Stimulated activated CD4-positive, alpha-beta T cell treated with anti-CD3 and anti-CD28 coated beads, Interleukin-1b, Interleukin-23, amount 100 ng/mL, for 1 hour (primary cell): ENCODE results near the gene NUB1.

ENCODE experiments used
- DNase-seq, 2 donors: peaks; one replicate each; pipeline ENCODE4 v3.0.0-alpha.2; 2020; ENCODE audit warnings: low read depth in 2 of 2

NUB1 gene

DNA sequence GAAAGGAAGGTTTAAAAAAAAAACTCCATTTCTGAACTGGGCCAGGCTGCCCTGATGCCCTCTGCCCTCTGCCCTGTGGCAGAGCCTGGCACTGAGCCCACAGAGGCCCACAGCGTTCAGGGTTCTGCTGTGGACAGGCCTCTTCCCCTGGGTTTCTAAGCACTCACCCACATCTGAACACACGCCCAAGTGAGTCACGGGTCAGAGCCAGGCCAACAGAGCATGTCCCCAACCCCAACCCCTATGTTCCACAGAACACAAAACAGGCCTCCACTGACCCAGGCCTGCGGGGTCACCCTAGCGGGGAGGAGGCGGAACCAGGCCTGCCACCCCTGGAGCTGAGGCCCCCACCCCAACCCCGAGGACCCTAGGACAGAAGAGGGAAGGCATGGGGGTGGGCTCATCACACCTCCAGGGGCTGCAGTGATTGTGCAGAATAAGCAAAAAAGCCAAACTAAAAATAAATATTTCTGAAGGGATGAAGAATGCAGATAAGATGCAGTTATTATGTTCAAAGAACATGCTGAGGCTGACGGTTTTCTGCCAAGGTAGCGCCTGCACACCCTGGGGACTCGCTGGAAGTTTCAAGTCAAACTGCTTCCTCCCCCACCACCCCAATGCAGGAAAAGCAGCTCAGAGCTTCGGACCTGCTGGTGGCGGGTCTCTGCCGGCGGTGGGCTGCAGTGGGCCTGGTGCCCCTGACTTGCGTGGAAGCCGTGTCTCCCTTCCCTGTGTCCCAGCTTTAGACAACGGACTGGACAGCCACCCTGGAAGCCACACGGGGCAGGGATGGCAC, 62.8 kb downstream of the NUB1 start:
- no peak for DNase-seq

DNA sequence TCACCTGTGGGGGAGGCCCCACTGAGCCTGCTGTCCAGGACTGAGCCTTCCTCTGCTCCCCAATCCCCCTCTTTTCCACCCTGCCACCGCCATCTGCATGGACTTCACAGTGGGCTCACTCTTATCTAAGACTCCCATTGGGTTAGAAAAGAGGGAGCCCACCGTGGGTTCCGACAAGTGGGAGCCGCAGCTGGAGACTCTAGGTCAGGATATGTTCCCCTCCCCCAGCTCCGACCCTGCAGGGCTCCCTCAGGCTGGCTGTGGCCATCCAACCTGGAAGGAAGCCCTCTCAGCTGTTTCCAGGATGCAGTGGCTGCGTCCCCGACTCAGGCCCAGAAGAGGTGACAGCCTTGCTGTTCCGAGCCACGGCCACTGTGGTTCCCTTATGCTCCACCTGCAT, 63.4 kb downstream of the NUB1 start:
- DNase-seq: no peak

DNA sequence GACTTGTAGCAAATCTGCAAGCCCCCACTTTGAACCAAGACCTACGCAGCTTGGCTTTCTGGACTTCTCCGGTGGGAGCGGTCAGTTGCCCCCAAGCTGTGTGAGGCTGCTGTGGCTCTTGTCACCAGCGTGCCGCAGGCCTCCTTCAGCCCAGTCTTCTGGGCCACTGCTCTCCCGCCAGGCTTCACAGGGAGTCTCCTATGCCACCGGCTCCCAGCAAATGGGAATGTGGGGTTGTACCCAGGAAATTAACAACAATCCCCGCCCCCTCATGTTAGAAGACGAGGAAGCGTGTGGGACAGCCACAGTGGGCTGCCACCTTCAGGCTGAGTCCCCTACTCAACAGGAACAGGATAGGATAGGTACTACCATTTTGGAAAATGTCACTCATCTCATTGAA, 64.0 kb downstream of the NUB1 start:
- DNase-seq: no peak

DNA sequence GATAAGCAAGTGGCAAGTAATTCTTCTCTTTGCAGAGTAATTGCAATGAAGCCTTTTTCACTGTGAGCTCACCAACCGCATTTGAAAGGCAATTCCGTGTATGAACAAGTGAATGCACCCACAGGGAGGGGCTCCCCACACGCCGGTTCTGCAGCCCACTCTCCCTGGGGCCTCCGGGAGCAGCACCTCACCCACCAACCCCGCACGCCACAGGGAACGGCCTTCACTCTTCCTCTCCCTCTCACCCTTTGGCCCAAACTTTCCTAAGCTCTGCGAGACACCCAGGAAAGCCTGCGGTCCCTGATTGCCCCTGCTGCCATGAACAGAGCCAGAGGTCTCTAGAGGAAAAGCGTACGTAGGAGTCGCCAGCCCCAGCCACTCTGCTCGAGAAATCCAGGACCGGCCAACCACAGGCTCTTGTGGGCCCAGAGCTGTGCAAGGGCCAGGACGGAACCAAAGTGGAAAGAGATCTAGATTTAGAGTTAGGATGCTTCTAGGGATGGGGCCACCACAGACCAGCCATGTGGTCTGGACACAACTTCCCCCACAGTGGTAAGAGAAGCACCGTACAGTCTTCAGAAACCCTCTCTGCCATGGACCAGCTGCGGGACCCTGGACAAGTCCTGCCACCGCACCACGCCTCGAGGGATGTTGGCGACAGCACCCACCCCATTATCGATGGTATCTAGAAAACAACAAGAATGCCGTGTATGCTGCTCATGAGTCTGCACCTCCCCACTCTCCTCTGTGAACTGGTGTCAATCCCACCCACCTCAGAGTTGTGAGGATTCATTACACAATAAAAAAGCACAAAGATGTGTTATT, 64.7 kb downstream of the NUB1 start:
- DNase-seq: no peak

DNA sequence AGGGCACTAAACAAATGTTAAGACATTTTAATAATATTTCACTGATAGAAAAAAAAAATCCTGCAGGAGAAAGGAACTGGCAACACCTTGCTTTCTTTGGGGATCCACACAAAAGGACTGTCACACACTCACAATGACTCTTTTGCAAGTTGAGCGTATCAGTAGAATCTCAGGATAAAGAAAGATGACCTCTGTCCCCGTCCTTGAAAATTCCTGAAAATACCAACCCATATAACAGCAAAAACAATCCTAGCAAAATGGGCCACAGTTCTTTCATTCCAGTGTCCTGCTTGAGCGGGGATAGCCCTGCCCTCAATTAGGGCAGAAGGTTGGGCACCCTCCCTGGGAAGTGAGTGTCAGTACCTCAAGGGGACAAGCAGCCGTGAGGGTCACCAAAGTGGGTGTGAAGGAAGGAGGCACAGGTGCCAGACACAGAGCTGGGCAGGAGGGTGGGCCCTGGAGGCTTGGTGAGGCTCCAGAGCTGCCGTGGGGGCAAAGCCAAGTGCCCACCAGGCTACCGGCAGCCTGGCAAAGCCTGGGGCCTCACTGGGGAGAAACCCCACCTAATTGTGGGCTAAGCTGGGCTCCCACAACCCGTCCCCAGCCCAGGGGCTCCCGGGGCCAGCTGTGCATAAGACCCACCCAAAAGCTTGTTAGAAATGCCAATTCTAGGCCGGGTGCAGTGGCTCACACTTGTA, 65.4 kb downstream of the NUB1 start:
- no peak for DNase-seq

DNA sequence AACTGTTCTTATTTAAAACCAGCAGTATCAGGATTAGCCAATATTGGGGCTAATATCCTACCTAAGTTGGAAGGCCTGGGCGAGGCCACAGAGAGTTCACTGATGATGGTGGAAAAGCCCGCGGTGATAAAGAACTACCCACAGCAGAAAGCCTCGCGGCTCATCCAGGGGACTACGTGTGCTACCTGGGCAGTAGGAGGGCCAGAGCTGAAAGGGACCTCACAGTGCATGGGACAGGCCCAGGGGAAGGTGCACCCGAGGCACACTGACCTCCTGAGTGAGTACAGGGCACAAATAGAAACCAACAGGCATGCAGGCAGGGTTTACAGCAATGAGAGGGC, 66.9 kb downstream of the NUB1 start:
- no peak for DNase-seq

DNA sequence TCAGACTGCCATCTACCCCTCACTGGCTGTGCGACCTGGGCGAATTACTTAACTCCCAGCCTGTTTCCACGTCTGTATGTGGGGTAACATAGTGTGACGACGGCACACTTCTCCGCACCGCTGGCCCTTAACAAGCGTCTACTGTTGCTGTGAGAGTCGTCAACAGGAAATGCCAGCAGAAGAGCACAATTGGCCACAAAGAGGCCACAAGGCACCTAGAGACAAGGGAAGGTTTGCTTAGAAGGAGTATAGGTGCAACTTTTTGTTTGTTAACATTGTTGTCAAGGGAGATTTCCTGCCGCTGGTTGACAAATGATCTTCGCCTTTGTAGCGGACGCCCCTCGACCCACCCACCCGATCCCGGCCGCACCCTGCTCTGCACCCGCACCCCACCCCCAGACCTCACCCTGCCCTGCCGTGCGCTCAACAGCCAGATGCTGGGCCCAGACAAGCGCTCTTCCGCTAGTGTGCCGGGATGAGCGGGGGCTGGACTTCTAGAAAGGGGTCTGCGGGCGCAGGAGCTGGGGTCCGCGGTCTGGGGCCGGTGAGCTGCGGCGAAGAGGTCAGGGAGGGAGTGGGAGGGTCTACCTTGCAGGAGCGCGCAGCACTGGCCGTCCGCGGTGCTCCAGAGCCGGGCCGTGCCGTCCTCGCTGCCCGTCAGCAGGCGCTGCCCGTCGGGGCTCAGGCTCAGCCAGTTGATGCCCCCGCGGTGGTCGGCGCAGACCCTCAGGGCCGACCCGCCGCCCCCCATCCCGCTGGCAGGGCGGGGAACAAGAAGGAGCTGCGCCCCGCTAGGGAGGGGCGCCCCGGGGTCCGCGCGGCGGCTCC, 67.4 kb downstream of the NUB1 start:
- peak in 1 of 2 donors; percentile 34 for DNase-seq

DNA sequence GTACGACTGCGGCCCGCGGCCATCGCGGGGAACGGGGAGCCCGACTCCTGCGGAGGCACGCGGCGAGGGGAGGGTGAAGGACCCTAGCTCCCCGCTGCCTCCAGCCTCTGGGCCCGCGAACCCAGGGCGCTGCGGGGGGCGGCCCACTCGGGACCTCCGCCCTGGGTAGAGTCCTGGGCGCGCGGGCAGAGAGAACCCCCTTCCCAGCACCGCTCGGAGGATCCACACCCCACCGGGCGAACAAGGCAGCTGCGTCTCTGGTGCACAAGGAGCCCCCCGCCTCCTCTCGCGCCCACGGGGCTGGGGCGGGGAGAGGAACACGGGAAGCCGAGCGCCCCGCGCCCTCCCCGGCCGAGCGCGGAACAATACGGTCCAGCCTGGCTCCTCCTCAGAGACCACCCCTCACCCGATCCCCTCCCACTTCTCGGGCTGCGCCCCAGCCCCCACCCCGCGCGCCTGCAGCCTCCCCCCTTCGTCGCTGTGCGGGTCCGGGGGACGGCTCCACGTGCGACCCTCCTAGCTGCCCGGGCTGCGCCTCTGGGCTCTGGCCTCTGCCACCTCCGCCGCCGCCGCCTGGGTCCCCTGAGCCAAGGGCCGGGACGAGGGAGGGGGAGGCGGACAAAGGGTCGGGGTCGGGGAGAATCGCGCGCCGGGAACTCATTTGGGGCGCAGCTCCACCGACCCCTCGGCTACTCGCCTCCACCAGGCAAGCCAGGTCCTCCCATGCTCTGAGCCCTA, 68.2 kb downstream of the NUB1 start, which contains the start of gene WDR86:
Gene WDR86 (minus strand): TSS at position 372 of the 738 bp plus-strand sequence. CDS start 449 bp downstream, outside the sequence.
- no peak for DNase-seq

DNA sequence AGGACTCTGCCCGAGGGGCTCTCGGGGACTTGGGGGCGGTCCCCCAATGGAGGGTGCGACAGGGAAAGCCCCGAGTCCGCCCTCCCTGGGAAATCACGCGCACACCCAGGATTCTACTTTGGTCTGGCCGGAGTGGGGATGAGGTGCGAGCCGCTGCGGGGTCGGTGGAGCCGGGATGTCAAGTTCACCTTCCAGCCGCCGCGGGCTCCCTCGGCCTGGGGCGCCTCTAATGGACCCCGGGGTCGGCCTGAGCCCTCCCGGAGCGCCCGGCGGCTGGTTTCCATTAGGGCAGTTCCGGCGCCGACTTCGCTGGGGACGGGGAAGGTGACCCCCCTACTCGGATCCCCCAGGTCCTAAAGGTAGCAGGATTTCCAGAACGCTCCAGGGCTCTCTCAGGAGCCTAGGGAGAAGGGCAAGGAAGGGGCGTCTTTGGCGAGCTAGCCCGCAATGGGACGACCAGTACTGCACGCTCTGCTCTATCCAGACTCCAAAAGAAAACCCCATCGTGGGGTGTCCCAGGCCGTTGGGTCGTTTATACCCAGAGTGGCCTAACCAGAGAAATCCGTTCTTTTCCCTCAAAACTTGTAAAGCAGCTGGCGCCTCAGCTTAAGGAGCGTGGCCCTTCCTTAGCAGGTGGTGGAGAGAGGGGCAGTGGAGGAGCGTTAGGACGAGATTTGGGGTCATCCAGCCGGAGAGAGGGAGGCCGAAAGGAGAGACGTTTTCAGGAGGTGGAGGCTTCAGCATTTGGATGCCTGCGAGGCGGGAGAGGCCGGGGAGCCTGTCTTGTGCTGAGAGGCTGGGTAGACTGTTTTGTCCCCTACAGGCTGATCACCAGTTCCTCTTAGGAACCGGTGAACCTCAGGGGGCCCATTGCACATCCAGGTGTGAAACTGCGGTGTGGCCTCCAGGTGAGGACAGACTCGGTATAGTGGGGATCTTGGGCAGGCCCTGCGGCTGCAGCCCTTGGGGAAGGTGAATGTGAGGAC, 69.1 kb downstream of the NUB1 start:
- no peak for DNase-seq

DNA sequence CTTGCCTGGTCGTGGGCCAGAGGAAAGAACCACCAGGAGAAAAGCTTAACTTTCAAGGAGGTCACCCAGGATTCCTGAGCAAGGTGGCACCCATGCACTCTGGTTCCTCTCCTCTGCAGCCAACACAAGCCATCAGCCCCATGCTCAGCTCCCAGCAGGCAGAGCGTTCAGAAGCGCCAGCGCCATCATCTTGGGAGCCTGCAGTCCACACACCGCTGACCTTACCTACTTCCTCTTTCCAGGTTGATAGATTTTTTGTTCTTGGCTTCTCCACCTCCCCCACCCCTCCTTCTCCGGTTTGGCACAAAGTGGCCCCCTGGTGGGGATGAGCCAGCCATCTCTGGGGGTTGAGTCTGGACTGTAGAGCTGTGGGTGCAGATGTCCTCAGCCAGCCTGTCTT, 69.9 kb downstream of the NUB1 start:
- no peak for DNase-seq

DNA sequence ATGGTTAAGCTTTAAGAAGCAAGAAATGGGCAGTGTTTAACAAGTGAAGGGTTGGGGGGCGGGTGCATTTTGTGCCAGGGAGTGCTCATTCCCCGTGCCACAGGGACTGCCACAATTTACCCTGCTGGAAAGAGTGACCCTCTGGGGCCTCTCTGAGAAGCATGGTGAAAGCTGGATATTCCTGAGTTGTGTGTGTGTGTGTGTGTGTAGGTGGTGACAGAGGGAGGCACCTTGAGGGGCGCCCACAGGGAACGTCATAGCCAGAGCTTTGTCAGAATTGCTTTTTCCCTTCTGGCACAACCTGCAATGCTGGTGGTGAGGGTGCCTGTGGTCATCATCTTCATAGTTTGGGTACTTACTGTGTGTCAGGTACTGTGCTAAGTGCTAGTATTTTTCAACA, 70.7 kb downstream of the NUB1 start:
- no peak for DNase-seq

DNA sequence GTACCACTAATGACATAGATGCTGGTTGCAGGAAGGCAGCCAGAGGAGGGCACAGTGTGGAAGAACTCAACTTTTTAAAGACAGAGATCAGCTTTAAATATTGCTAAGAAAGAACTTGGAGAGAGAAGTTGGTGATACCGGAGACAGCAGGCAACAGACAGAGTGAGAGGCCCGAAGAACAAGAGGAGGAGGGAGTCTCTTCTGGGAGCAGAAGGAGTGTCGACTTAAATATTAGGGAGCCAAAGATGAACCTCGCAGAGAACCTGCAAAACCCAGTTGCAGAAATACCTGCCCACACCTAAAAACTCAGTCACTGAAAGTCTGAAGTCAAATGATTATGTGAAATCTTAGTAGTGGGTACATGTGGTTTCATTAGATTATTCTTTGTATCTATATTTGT, 71.6 kb downstream of the NUB1 start:
- no peak for DNase-seq

DNA sequence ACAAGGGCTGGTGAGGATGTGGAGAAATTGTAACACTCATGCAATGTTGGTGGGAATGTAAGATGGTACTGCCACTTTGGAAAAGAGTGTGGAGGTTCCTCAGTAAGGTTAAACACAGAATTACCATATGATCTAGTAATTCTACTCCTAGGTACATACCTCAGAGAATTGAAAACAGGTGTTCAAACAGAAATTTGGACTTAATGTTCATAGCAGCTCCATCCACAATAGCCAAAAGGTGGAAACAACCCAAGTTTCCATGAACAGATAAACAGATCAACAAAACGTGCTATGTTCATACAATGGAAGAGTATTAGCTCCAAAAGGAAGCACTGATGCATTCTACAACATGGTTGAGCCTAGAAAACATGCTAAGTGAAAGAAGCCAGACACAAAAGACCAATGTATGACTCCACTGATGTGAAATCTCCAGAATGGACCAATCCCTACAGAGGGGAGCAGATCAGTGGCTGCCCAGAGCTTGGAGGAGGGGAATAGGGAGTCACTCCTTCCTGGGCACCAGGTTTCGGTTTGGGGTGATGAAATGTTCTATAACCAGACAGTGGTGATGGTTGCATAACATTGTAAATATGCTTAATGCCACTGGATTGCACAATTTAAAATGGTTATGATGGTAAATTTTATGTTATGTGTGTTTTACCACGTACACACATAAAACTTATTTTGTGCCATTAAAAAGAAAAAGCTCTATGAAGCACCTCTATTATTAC, 73.9 kb downstream of the NUB1 start:
- no peak for DNase-seq

DNA sequence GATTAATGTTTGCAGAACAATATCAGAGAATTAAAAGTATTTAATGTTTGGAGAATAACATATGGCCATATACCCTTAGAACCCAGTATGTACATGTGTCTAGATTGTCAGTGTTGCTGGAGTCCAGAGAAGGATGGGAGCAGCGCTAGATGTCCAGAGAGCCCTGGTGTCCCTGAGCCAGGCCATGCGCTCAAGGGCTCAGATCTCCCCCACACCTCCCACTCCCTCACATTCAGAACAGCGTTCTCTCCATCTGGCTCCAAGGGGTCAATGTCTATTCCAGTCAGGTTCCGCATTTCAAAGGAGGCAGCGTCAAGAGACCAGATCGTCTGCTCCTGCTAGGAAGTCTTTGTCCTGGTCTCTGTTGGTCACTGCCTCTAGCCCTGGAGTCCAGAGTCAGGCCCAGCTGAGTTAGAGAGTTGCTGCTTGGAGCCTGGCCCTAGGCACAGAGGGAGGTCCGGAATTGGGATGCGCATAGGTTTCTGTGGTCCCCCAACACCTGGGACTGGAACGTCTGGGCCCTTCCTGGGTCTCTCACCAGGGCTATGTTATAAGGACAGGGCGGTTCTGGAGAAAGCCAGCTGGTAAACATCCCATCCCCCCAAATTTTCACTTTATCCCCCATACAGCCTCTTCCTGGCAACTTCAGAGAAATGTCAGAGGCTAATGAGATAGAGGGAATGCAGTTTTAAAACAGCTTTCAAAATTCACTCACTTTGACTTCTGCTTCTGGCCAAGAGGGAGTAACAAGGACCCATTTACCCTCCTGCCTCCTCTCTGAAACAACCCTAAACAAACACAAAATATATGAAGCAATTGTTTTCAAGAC, 74.7 kb downstream of the NUB1 start:
- no peak for DNase-seq

DNA sequence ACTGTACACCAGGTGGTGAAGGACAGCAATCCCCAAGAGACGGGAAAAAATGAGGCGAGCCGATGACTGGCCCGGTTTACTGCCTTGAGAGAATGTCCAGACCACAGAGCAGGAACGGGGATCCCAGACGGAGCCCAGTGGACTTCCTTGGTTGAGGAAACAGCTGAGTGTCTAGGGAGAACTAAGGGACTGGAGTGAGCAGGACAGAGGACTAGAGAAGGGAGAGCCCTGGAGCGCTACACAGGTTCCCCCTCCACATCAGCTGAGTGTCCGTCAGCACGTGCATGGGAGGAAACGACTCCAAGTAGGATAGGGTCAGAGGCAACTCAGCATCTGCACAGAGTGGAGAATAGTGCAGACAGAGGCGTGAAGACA, 75.3 kb downstream of the NUB1 start:
- DNase-seq: no peak

DNA sequence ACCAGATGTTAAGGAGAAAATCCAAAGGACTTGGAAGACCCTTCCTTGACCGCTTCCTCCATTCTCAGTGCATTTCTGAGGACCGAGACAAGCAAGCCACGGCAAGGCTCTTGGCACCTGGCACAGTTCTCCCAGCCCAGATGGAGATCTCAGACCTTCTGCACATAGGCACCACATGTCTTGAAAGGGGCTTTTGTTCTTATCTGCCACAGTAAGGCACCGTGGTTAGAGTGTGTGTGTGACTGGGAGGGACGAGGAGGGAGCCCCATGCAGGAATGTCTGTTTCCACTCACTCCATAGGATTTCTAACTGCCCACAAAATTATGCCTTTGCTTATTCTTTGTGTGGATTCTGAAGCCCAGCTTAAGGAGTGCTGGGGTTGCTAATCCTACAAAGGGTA, 78.5 kb downstream of the NUB1 start:
- DNase-seq: no peak

DNA sequence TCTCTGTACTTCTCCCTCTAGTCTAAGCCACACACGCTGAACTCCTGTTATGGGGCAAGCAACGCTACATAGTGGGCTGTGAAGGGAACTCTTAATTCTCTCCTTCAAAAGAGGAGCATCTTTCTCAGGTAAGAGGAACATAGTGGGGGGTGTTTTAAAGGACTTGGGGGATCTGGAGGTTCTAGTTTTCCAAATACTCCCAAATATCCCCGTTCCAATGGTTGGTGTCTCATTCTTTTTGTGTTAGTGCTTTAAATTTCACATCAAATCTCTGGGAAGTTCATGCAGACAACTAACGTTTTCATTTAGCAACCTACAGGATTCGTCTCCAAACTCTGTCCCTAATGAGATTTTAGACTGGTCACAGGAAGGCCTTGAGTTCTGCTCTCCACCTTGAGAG, 80.6 kb downstream of the NUB1 start:
- no peak for DNase-seq

DNA sequence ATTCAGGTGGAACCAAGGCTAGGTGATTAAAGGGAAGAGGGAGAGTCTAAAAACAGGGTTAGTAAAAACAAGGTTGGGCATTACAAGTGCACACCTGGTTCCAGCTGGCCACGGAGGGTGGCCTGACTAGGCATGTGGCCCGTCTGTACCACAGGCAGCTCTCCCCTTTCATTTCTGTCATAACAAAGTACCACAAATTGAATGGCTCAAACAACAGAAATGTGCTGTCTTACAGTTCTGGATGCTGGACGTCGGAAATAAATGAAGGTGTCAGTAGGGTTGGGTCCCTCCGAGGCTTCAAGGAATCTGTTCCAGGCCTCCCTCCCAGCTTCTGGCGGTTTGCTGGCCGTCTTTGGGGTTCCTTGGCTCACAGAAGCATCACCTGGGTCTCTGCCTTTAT, 81.6 kb downstream of the NUB1 start:
- no peak for DNase-seq
